GM18502 (cell line): ENCODE results near the gene SGCG.
"Not testable (repeated sequence)": the region's sequence is repeated elsewhere in the genome, so short reads cannot be mapped to it uniquely, and the experiment has no call there.

Experiments used
- ATAC-seq: cut with Tn5 transposase; IDR thresholded peaks from one replicate; pipeline ENCODE4 v1.9.1; 2021; ENCODE audit warnings: mild to moderate bottlenecking; ENCODE audit not compliant: unreplicated experiment, poor library complexity

The SGCG gene, protein sequence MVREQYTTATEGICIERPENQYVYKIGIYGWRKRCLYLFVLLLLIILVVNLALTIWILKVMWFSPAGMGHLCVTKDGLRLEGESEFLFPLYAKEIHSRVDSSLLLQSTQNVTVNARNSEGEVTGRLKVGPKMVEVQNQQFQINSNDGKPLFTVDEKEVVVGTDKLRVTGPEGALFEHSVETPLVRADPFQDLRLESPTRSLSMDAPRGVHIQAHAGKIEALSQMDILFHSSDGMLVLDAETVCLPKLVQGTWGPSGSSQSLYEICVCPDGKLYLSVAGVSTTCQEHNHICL

DNA sequence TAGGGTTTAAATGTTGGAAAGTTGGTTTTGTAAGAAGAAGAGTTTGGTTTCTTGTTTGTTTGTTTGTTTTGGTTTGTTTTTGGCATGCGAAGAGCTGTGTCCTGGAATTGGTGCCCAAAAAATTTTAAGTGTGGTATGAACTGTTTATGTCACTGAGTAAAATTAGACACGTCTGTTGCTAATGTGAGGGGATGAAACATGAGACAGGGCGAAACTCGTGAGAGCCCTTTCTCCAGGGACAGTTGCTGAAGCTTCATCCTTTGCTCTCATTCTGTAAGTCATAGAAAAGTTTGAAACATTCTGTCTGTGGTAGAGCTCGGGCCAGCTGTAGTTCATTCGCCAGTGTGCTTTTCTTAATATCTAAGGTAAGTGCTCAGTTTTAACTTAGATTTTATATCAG, at the start of gene SGCG:
Gene SGCG (plus strand): TSS at position 269 of the 400 bp plus-strand sequence. CDS start 22,716 bp downstream, outside the sequence.
- no peak for ATAC-seq

DNA sequence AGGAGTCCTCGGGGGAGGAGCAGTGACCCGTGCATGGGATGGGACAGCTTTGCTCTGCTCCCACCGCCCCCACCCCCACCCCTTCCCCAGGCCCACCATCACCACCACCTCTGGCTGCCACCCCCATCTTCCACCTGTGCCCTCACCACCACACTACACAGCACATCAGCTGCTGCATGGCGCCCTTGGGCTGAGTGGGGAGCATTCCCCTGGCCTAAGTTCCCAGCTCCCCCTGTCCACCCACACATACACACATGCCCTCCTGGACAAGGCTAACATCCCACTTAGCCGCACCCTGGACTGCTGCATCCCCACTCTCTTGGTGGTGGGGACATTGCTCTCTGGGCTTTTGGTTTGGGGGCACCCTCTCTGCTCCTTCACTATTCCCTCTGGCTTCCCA, 46.2 kb upstream of the SGCG start:
- no peak for ATAC-seq

DNA sequence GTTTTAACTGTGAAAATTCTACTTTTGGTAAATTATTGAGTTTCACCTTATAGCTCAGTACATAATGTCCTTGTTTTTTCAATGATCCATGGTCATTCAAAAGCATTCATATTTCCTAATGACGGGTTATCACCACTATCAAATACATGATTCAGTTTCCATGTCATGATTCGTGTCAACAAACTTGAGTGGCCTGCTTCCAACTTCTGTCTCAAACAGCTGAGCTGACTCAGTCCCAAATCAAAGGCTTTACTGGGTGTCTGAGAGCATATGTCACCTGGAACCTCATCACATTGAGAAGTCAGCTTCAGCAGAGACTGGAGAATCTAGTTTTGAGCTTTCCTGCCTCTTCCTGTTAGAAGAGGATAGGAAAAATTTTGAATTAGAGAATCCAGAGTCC, 40.3 kb upstream of the SGCG start:
- no peak for ATAC-seq

DNA sequence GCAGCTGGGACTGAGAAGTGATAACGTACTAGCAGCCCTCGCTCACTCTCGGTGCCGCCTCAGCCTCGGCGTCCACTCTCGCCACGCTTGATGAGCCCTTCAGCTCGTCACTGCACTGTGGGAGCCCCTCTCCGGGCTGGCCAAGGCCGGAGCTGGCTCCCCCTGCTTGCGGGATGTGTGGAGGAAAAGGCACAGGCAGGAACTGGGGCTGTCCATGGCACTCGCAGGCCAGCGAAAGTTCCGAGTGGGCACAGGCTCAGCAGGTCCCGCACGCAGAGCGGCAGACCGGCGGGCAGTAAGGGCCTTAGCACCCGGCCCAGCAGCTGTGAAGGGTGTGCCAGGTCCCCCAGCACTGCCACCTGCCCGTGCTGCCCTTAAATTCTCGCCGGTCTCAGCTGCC, 38.8 kb upstream of the SGCG start:
- ATAC-seq, result no peak

DNA sequence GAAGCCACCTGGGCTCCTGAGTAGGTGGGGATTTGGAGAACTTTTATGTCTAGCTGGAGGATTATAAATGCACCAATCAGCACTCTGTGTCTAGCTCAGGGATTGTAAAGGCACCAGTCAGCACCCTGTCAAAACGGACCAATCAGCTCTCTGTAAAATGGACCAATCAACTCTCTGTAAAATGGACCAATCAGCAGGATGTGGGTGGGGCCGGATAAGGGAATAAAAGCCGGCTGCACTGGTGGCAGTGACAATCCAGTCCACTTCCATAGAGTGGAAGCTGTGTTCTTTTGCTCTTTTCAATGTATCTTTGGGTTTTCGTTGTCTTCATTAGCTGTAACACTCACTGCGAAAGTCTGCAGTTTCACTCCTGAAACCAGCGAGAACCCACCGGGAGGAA, 38.2 kb upstream of the SGCG start:
- not testable (repeated sequence) for ATAC-seq

DNA sequence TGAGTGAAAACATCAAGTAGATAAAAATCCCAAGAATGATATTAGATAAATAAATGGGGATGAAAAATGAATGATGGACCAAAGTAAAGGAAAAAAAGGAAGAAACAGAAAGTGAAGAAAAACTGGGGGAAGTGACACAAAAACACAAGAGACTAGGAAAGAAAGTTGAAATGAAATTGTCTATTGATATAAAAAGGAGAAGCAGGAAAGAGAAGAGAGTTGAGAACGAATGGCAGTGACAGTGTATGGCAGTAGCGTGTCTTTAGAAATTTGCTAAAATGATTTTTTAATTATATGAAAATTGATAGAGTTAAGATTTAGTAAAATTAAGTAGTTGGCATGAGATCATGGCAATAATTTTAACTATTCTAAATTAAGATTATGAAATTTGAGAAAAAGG, 36.3 kb upstream of the SGCG start:
- no peak for ATAC-seq

DNA sequence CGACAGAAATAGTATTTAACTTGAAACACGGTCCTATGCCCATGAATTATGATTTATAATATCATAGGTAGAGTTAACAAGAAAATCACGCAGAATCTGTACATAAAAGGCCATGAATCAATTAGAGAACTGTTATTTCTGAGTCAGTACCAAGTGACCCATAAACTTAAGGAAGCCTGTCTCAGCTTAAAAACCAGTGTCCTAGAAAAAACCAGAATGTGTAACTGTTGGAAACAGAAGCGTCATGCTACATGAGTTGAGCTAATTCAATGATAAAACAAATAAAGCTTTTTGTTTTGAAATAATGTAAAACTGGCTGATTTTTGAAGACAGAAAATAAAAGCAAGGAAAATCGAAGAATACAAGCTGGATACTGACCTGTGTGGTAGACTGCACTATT, 34.8 kb upstream of the SGCG start:
- ATAC-seq, result no peak

DNA sequence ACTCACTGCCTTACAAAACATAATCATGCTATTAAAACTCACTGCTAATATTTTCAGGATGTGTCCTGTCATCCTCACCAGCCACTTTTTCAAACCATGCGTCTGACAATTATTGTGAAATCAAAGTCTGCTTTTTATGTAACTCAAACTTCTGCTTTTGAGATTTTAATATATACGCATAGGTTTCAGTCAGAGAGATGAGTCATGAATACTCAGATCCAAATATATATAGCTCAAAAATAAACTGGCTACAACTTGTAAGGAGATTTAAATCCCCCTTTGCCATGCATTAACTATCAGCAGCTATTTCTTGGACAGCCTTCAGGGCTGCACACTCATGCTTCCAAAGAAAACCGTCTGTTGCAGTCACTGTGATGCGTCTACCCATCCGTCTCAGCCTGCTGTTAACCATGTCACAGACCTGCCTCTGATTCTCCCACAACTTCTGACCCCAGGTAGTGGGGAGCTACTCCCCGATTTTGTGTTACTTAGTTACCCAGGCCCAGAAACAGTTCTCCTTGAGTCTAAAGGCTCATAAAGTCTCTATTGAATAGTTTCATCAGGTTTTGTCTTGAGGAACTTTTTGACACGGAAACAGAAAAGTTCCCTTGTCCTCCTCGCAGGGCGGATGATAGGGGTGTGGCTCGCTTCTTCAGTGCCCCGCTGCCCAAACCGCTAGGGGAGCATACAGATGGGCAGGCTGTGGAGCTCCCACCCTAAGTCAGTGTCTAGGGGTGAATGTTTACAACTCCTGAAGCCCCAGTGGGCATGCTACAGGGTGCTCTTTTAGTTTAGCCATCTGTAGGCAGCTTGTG, 33.8 kb upstream of the SGCG start:
- ATAC-seq, result no peak

DNA sequence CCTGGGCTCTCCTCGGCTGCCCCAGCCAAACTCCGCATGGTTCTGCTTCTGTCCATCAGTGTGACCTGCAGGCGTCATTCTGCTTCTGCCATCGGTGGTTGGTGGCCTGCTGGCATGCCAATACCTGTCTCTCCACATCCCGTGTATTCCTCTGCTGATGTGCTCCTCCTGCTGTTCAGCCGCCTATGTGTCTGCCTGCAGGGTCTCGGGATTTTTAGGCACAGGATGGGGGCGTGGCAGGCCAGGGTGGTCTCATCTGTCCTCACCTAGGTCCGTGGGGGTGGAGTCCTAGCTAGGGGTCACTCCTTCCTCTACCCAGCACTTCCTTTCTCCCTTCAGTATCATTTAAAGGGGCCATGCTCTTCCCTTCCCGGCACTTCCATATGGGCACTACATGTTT, 33.0 kb upstream of the SGCG start:
- ATAC-seq, result no peak

DNA sequence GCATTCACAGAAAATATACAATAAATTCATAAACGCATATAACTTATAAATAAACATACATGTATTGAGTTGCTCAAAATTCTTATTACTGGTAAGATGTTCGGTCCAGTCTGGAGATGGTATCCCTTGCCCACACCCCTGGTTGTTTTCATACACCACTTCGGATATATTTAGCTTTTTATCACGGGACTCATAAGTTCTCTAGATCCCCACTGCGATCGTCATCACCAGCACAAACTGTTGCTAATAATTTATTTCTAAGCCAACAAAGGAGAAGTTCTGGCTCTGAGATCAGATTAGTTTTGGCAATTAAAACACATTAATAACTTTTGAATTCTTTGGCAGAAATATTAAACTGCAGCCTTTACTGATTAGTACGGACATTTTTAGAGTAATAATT, 23.0 kb upstream of the SGCG start:
- ATAC-seq, result no peak

DNA sequence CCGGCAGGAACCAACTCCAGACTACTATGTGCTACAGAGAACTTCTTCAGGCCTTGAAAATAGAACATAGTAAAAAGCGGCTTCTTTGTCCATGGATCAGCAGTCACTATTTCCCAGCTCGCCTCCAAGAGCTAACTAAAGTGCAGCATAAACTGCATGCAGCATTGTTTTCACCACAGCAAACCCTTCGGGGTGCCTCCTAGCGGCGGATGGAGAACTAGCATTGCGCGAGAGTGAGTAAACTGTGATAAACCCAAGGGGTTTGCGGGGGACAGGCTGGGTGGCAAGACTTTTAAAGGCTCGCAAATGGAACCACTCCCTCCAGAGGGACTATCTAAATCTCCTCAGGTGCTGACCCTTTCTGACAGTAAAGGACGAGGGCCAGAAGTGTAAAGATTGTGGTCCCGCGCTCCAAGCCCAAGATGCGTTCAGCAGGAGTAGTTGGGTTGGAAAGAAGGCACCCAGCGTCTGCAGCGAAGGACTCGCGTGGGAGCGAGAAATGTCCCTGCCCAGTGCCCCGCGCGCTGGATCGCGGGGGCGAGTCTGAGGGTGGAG, 21.5 kb upstream of the SGCG start:
- no peak for ATAC-seq

DNA sequence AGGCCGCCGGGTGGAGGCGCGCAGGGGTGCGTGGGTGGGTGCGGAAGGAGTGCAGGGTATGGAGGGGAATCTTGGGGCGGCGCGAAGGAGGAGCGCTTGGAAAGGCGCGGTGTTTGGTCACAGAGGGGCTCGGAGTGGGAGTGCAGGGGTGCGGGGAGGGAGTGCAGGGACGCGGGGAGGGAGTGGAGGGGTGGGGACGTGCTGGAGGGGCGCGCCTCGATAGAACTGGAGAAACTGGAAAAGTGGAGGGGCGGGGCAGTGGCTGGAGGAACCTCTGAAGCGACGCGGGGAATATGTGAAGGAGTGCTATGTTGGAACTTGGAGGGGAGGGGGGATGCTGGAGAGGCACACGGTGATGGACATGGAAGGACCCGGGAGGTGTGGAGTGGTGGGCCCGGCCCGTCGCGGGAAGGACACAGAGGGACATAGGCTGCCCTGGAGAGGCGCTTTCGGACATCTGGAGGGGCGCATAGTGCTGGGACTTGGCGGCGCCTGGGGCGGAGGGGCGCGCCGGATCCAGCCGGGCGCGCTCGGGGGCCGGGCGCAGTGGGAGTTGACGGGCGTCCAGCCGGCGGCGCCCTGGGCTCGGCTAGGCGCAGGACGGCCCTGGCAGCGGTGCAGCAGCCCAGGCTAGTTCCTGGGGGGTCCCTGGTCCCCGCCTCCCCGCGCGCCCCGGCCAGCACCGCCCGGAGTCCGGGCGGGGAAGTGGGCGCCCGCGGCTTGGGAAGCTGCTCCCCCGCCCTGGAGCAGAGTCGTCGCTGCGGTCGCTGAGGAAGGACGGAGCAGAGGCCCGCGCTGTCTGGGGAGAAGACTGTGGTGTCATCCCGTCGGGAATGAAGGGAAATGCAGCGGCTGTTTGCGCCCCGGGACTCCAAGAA, 20.8 kb upstream of the SGCG start:
- ATAC-seq, result no peak

DNA sequence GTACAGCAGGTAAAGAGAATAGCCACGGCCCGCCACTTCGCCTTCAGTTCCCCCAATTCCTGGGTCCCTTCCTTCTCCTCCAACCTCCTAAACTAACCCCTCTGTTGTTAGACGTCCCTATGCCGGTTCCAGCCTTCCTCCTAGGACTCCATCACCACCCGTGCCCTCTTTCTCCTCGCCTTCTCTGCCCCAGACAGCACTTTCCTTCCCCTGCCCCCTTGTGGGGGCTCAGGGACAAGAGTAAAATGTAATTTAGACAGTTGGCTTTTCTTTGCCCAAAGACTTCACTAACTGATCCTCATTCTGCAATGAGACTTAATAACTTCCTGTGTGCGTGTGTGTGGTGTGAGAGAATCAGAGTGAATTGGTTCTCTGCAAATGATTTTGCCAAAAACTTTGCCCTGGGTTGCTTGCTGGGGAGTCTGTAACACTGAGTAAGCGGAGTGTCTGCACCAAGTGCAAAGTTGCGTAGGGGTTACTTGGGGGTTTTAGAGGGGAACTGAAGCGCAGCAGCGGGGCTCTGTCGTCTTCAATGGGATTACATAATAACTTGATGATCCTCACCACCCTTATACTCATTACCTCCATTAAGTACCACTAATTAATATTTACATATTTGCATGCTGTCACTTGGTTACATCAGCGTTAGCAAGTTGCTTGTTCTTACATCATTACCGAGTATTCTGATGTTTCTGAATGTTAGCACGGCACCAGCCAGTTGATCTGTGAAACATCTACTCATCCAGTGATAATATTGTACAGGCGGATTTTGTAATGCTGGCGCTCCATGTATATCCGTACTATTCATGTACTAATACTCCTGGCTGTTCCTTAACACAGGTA, 19.9 kb upstream of the SGCG start:
- no peak for ATAC-seq

DNA sequence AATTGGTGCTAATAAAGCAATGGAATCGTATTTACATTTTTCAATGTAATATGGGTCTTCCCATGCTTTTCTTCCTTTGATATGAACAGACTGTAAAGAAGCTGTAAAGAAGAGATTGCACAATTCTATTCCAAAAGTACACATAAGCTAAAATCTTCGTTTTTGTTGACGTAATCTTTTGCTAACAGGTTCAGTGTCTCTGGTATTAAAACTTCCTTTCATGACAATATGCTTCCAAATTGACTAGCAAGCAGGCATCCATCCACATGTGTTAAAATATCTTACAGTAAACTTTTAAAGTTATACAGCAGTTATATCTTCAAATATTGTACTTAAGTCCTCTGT, 19.3 kb upstream of the SGCG start:
- ATAC-seq, result no peak

DNA sequence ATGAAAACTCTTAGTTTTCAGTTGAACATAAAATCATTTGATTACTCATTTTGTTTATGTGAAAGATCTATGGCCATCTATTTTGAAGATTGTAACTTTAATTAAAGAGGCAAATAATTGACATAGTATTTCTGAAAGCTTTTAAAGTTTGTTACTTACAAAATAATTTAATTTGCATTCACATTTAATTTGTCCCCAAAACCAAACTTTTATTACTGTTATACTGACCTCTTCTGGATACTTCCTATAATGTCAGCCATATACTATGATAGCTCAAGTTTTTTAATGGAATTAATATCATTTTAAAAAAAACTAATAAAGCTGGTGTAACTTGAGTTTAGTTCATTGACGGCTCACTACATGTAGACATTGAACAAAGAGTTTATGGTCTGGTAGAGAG, 4.9 kb upstream of the SGCG start:
- no peak for ATAC-seq

DNA sequence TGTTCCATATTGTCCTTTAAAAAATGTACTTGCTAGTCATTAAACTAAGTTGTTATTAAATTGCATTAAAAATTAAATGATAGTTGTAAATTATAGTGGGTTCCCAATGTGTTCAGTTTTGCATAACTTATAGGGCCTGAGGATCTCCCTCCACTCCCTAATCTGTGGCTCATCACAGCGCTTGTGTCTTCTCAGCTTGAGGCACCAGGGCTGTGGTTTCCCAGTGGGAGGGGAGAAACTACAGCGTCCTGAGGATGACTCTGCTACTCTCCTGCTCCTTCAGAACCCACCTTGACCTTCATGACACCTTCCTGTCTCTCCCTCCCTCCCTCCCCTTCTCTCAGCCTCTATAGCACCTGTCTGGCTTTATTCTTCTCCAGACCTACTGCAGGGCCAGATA, 1.4 kb downstream of the SGCG start:
- ATAC-seq, result no peak

DNA sequence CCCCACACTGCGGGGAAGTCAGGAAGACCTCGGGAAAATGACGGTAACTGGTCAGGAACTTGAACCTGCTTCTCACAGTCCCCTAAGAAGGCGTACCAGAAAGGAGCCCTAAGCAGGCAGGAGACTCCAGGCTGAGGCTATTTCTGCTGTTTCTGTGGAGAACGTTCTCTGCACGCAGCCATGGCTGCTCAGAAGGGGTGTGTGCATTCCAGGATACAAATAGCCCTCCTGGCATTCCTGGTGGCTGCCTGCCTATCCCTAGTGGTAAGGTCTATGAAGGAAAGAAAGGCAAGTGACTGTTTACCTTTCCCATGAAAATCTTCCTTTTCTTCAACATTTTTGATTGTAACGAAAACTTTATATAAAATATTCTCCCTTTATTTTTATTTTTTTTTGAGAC, 2.5 kb downstream of the SGCG start:
- no peak for ATAC-seq

DNA sequence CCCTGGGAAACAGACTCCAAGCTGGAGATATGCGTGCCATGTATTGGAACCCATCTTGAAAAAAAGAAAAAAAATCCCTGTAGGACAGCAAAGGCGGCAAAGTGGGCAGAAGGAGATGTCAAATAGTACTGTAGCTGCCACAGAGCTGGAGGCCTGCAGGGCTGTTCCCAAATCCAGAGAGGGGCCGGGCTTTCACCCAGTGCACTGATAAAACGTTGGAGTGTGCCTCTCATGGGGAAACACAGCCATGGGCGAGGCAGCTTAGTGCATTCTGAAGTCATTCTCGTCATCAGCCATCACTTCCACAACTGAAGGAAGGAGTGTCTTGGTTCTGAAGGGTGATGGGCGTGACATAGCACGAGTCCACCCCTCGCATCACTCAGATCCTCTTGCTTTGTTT, 4.8 kb downstream of the SGCG start:
- ATAC-seq, result no peak

DNA sequence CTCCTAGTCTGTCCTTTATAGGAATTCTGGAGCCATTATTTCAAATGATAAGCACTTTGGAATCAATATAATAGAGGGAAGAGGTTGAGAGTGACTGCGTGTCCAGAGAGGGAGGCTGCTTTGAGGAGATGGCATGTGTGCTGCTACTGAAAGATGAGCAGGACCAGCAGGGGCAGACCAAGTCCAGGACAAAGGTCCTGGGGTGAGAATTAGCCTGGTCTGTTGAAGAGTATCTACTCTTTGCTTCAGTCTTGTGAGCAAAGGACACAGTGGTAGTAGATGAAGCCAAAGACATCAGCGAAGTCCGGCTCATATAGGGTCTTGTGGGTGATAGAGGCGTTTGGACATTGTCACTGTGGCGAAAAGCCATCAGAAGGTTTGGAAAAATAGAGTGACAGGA, 21.1 kb downstream of the SGCG start:
- ATAC-seq, result no peak

DNA sequence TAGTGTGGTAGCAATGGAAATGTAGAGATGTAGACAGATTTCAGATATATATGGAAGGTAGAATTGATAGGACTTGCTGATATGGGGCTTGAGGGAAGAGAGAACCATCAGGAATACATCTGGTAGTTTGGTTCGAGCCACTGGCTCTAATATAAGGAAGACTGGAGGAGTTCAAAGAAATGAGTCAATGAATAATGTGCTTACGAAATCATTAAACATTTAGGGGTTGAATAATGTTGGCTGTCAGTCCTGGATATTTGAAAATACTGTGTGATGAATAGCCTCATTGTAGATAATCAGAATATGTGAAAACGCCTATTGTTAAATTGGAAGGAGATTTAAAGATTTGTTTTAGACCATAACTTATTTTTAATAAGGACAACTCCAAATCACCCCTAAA, 21.6 kb downstream of the SGCG start:
- ATAC-seq, result no peak
